ENCODE measurements around the gene HOXD11. TPM values are rescaled to one million over a fixed set of nuclear protein-coding genes. Genes with fewer than 3 reads are reported as not detected.

HOXD11 gene
- total and polyA plus RNA-seq, 2 donors (not counting 1 experiment from before 2014, with no cell fraction given): not detected

DNA sequence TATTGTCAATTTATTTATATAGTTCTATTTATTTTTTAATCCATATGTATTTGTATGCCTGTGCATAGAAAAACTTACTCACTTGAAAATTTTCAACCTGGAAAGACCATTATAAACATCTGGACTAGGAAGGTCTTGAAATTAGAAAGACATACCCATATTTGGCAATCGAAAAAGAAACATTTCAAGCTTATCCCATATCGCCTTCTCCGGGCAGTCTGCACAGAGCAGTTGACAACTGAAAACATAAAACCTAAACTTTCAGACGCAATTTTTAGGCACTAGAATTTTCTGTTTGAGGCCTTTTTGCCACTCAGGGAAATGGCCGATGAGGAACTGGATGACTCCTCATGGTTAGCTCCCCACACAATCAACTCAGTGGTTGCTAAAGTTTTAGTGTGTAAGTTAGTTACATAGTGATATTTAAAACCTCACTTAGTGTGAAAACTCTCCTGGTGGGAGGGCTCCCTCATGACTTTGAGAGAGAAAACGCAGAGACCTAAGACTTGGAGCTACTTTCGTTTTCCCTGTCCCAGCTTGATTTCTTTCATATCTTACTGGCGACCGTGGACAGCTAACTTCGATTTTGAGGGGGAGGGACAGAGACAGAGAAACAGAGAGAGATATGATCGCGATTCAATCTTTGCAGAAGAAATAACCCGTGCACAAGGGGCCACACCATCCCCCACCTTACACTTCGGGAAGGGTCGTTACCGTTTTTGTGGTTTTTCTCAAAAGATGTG, 10.7 kb upstream of the HOXD11 start:
- ATAC-seq (ENCODE audit: low read depth): no peak
- Histone ChIP-seq H3K9me3 (ENCODE audit: control extremely low read depth in 1 of 3, control insufficient read depth in 2 of 3, insufficient read depth in 1 of 3, low read length in 2 of 3) (peaks cover 0 to 55% (median 6%) of the 10 kb centered on the region in 3 donors), H3K36me3 (replicated peaks in 1 of 2; ENCODE audit: control extremely low read depth in 1 of 2, control insufficient read depth in 1 of 2, extremely low read depth in 1 of 2, insufficient read depth in 2 of 2, low read length in 1 of 2) (no peaks in the 10 kb centered on the region), H3K9ac (ENCODE audit: low read length) (peak overlapping the region; percentile 9), H3K27ac (ENCODE audit: low read length in 2 of 2) (no peak overlapping the region), H3K4me1 (ENCODE audit: control insufficient read depth in 2 of 2, insufficient read depth in 2 of 2, low read length in 2 of 2) (peaks cover 24 to 34% of the 10 kb centered on the region in 2 donors), H4K20me1 (ENCODE audit: control insufficient read depth, insufficient read depth, low read length, poor library complexity, severe bottlenecking) (no peaks in the 10 kb centered on the region), H3K79me2 (ENCODE audit: control insufficient read depth, insufficient read depth, low read length) (no peaks in the 10 kb centered on the region), H3K4me3 (ENCODE audit: control extremely low read depth in 1 of 5, extremely low read depth in 1 of 5, insufficient read depth in 1 of 5, low read depth in 2 of 5, low read length in 4 of 5) (peak overlapping the region in 4 of 5 experiments; percentile 4 to 42 (median 21)), H2AFZ (ENCODE audit: insufficient read depth, low read depth, low read length, poor library complexity, severe bottlenecking) (peak overlapping the region; percentile 57), H3K27me3 (replicated peaks in 1 of 4; ENCODE audit: control extremely low read depth in 1 of 4, control insufficient read depth in 3 of 4, insufficient read depth in 4 of 4, low read length in 3 of 4) (peaks cover 0 to 89% (median 74%) of the 10 kb centered on the region in 4 experiments), H3K4me2 (replicated peaks; ENCODE audit: low read depth, low read length, poor library complexity, severe bottlenecking) (peak overlapping the region; percentile 69)
- H3K4me1 Mint-ChIP-seq: peaks cover 29% of the 10 kb centered on the region
- CTCF ChIA-PET: interaction anchor here (0.6 to 4.7 kb wide), 11 partner anchors 10 to 1399 kb away, joined by 3 to 72 read pairs (median 4); partner anchors contain the start of gene EVX2
- H3K27me3 Mint-ChIP-seq: peaks cover 74% of the 10 kb centered on the region
- H3K4me3 Mint-ChIP-seq: peak overlapping the region; percentile 75
- intact Hi-C loops (cut with micrococcal nuclease): loop anchor here (10.0 kb wide), 1 partner anchor 1762 kb away; the partner anchor contains the start of gene SP9
- no peaks in the 10 kb centered on the region for H3K9me3 Mint-ChIP-seq (ENCODE audit: insufficient read depth)
- TF ChIP-seq, protein P1, sequence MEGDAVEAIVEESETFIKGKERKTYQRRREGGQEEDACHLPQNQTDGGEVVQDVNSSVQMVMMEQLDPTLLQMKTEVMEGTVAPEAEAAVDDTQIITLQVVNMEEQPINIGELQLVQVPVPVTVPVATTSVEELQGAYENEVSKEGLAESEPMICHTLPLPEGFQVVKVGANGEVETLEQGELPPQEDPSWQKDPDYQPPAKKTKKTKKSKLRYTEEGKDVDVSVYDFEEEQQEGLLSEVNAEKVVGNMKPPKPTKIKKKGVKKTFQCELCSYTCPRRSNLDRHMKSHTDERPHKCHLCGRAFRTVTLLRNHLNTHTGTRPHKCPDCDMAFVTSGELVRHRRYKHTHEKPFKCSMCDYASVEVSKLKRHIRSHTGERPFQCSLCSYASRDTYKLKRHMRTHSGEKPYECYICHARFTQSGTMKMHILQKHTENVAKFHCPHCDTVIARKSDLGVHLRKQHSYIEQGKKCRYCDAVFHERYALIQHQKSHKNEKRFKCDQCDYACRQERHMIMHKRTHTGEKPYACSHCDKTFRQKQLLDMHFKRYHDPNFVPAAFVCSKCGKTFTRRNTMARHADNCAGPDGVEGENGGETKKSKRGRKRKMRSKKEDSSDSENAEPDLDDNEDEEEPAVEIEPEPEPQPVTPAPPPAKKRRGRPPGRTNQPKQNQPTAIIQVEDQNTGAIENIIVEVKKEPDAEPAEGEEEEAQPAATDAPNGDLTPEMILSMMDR (IDR thresholded peaks at IDR 0.05): no peak
- peak; percentile 25 for TF ChIP-seq EZH2 (IDR thresholded peaks at IDR 0.05; ENCODE audit: borderline replicate concordance, insufficient read depth, low read depth, low read length, poor library complexity, severe bottlenecking)
- POLR2A ChIA-PET: no interaction called here
- no peak overlapping the region for H3K27ac Mint-ChIP-seq
- 16% methylated on average over 9 of the region's 16 CpGs for WGBS (ENCODE audit: insufficient coverage)
- DNase-seq: peak; percentile 27

Data from B cell (primary cell).